IMR-90 (cell line): ENCODE data around the gene CMSS1. TPM values are rescaled to one million over a fixed set of nuclear protein-coding genes. Genes with fewer than 3 reads are reported as not detected.

Experiments
- ATAC-seq: fragments of 200-7000 bp; cut with Tn5 transposase; 2 replicates; pipeline ENCODE4 v1.9.1; 2020; ENCODE audit warnings: low read depth, mild to moderate bottlenecking, moderate library complexity
- BruUV-seq: library from RNA; stranded (reverse); fragments of 400-500 nt; replicated peaks from 2 replicates; lab custom pipeline; 2021; lab: Mats Ljungman, UMichigan
- CTCF ChIA-PET: fragments of 300-600 bp; formaldehyde crosslinking; extraction: SDS; loops from one replicate; lab custom pipeline; 2021; ENCODE audit warnings: antibody characterized with exemption; lab: Yijun Ruan, JAX
- POLR2A ChIA-PET: fragments of 300-600 bp; sonication (Branson Sonifier 250); formaldehyde crosslinking; loops from one replicate; lab custom pipeline; 2022; ENCODE audit warnings: antibody characterized with exemption; ENCODE audit not compliant: unreplicated experiment; lab: Charles Lee
- DNase-seq: peaks from one replicate; pipeline ENCODE4 v3.0.0; 2013
- H2AFZ ChIP-seq: replicated peaks from 2 replicates; pipeline ENCODE3; 2013; ENCODE audit warnings: low read length, mild to moderate bottlenecking; ENCODE audit not compliant: poor library complexity
- H2AK5ac ChIP-seq: 2 replicates; pipeline ENCODE4 v1.6.1; 2013; ENCODE audit warnings: low read depth, low read length, inconsistent platforms
- H2AK9ac ChIP-seq: replicated peaks from 2 replicates; pipeline ENCODE3; 2013; ENCODE audit warnings: mild to moderate bottlenecking, low read depth, low read length, moderate library complexity; ENCODE audit not compliant: poor library complexity
- H2BK120ac ChIP-seq: 2 replicates; pipeline ENCODE4 v1.6.1; 2013; ENCODE audit warnings: low read depth, low read length, inconsistent platforms
- H2BK15ac ChIP-seq: 3 replicates; pipeline ENCODE4 v1.6.1; 2013; ENCODE audit warnings: low read depth, low read length, inconsistent platforms
- H2BK20ac ChIP-seq: 2 replicates; pipeline ENCODE4 v1.6.1; 2013; ENCODE audit warnings: low read depth, mild to moderate bottlenecking, inconsistent platforms, low read length, moderate library complexity
- H2BK5ac ChIP-seq: 2 replicates; pipeline ENCODE4 v1.6.1; 2013; ENCODE audit warnings: mild to moderate bottlenecking, low read depth, low read length, inconsistent platforms; ENCODE audit not compliant: poor library complexity, severe bottlenecking
- H3K14ac ChIP-seq: replicated peaks from 2 replicates; pipeline ENCODE4 v1.6.1; 2013; ENCODE audit warnings: low read depth, low read length, inconsistent platforms
- H3K18ac ChIP-seq: 2 replicates; pipeline ENCODE4 v1.6.1; 2013; ENCODE audit warnings: low read depth, low read length, control low read depth
- H3K23ac ChIP-seq: 2 replicates; pipeline ENCODE4 v1.6.1; 2013; ENCODE audit warnings: low read depth, low read length, inconsistent platforms
- H3K27ac ChIP-seq: 2 replicates; pipeline ENCODE4 v1.5.1; 2013; ENCODE audit warnings: mild to moderate bottlenecking, control low read depth, low read length; ENCODE audit not compliant: insufficient read depth
- H3K27me3 ChIP-seq: 2 replicates; pipeline ENCODE4 v1.6.1; 2013; ENCODE audit warnings: low read length; ENCODE audit not compliant: control insufficient read depth, insufficient read depth
- H3K36me3 ChIP-seq: 2 replicates; pipeline ENCODE4 v1.6.1; 2013; ENCODE audit warnings: low read length, mixed read lengths; ENCODE audit not compliant: control insufficient read depth, insufficient read depth
- H3K4ac ChIP-seq: 2 replicates; pipeline ENCODE4 v1.6.1; 2013; ENCODE audit warnings: low read depth, low read length, inconsistent platforms
- H3K4me1 ChIP-seq: 2 replicates; pipeline ENCODE4 v1.6.1; 2013; ENCODE audit warnings: low read length, mixed read lengths; ENCODE audit not compliant: control insufficient read depth, insufficient read depth
- H3K4me2 ChIP-seq: 2 replicates; pipeline ENCODE4 v1.6.1; 2013; ENCODE audit warnings: low read depth, mild to moderate bottlenecking, control low read depth, low read length, moderate library complexity
- H3K4me3 ChIP-seq: 2 replicates; pipeline ENCODE4 v1.5.1; 2013; ENCODE audit warnings: low read depth, mild to moderate bottlenecking, control low read depth, low read length, moderate library complexity; ENCODE audit not compliant: insufficient read depth
- H3K56ac ChIP-seq: 2 replicates; pipeline ENCODE4 v1.6.1; 2013; ENCODE audit warnings: low read length, inconsistent platforms; ENCODE audit not compliant: insufficient read depth; ENCODE audit errors: extremely low read depth
- H3K79me1 ChIP-seq, 2 experiments: 2 replicates each; pipeline ENCODE4 v1.6.1; 2013; ENCODE audit warnings: low read length in 2 of 2, inconsistent platforms in 1 of 2, low read depth in 1 of 2
- H3K9ac ChIP-seq: 2 replicates; pipeline ENCODE4 v1.6.1; 2013; ENCODE audit warnings: low read depth, low read length, control low read depth
- H3K9me1 ChIP-seq: 2 replicates; pipeline ENCODE4 v1.6.1; 2013; ENCODE audit warnings: low read length, inconsistent platforms; ENCODE audit not compliant: insufficient read depth
- H3K9me3 ChIP-seq: 2 replicates; pipeline ENCODE4 v1.6.1; 2013; ENCODE audit warnings: low read length; ENCODE audit not compliant: control insufficient read depth, insufficient read depth
- H4K20me1 ChIP-seq: 2 replicates; pipeline ENCODE4 v1.6.1; 2013; ENCODE audit warnings: low read length, inconsistent platforms; ENCODE audit not compliant: insufficient read depth
- H4K5ac ChIP-seq: 2 replicates; pipeline ENCODE4 v1.6.1; 2013; ENCODE audit warnings: mild to moderate bottlenecking, low read depth, low read length, control low read depth
- H4K8ac ChIP-seq, 2 experiments: 2 replicates each; pipeline ENCODE4 v1.6.1; 2013; ENCODE audit warnings: low read depth in 2 of 2, low read length in 2 of 2, control low read depth in 1 of 2, inconsistent platforms in 1 of 2
- H4K91ac ChIP-seq: 2 replicates; pipeline ENCODE4 v1.6.1; 2013; ENCODE audit warnings: low read depth, low read length, inconsistent platforms; ENCODE audit not compliant: insufficient read depth
- BHLHE40 ChIP-seq: fragments of 150-350 bp; IDR thresholded peaks from 2 replicates; pipeline ENCODE4 v1.6.1; 2016; ENCODE audit warnings: mild to moderate bottlenecking, low read depth, low read length
- CEBPB ChIP-seq: IDR thresholded peaks from 2 replicates; pipeline ENCODE4 v1.6.1; 2012; ENCODE audit warnings: low read depth, low read length, improper control_type of control experiment
- CHD1 ChIP-seq: IDR thresholded peaks from 2 replicates; pipeline ENCODE4 v1.6.1; 2012; ENCODE audit warnings: low read depth, low read length, improper control_type of control experiment
- ELK1 ChIP-seq: fragments of 150-350 bp; IDR thresholded peaks from 2 replicates; pipeline ENCODE4 v1.6.1; 2016; ENCODE audit warnings: low read depth, mild to moderate bottlenecking, low read length, moderate library complexity, borderline replicate concordance
- MAFK ChIP-seq: IDR thresholded peaks from 2 replicates; pipeline ENCODE4 v1.6.1; 2012; ENCODE audit warnings: low read depth, low read length, improper control_type of control experiment
- MAZ ChIP-seq: IDR thresholded peaks from 2 replicates; pipeline ENCODE4 v1.6.1; 2012; ENCODE audit warnings: low read depth, mild to moderate bottlenecking, low read length, improper control_type of control experiment, moderate library complexity, borderline replicate concordance
- MXI1 ChIP-seq: IDR thresholded peaks from 2 replicates; pipeline ENCODE4 v1.6.1; 2012; ENCODE audit warnings: low read depth, mild to moderate bottlenecking, low read length, moderate library complexity, borderline replicate concordance
- NFE2L2 ChIP-seq: fragments of 150-350 bp; IDR thresholded peaks from 2 replicates; pipeline ENCODE4 v1.6.1; 2016; ENCODE audit warnings: low read depth, mild to moderate bottlenecking, low read length
- POLR2A ChIP-seq: IDR thresholded peaks from 2 replicates; pipeline ENCODE4 v1.6.1; 2012; ENCODE audit warnings: mild to moderate bottlenecking, low read depth, low read length
- RCOR1 ChIP-seq: IDR thresholded peaks from 2 replicates; pipeline ENCODE4 v1.6.1; 2012; ENCODE audit warnings: mild to moderate bottlenecking, low read length, improper control_type of control experiment; ENCODE audit not compliant: insufficient replicate concordance
- RFX5 ChIP-seq: IDR thresholded peaks from 2 replicates; pipeline ENCODE4 v1.8.0; 2012; ENCODE audit warnings: low read depth, mild to moderate bottlenecking, low read length, moderate library complexity
- USF2 ChIP-seq: fragments of 150-350 bp; IDR thresholded peaks from 2 replicates; pipeline ENCODE4 v1.6.1; 2017; ENCODE audit warnings: mild to moderate bottlenecking, antibody characterized with exemption, low read length, low read depth
- WGBS, 2 experiments: methylation state at CpG; one replicate each; pipeline versions ENCODE4 v1.1.5 to v1.1.7; 2013; ENCODE audit warnings: missing lambda C conversion rate in 2 of 2; ENCODE audit not compliant: insufficient read length in 1 of 2; ENCODE audit errors: extremely low coverage in 2 of 2; 5-methylcytosine and 5-hydroxymethylcytosine counted together
- dilution Hi-C: fragments of 300-500 bp; cut with HindIII; formaldehyde crosslinking; loops from one replicate; pipeline ENCODE4 v1.14.3; 2018; ENCODE audit warnings: low sequenced_read_pairs; ENCODE audit not compliant: unreplicated experiment
- in situ Hi-C: fragments of 300-500 bp; cut with MboI; formaldehyde crosslinking; loops from 3 replicates; pipeline ENCODE4 v1.14.3; 2019; ENCODE audit warnings: low sequenced_read_pairs, inconsistent platforms, mixed read lengths
- intact Hi-C: fragments of 100-400 bp; cut with micrococcal nuclease; formaldehyde crosslinking; loops from 2 replicates; pipeline ENCODE4 v1.10.0; 2022
- polyA plus RNA-seq, 3 experiments: library from polyadenylated mRNA; depleted of rRNA; stranded (reverse); fragments of >200 nt; gene quantifications; 2 replicates each; pipeline ENCODE4 v1.2.3, GENCODE V29; 2012; ENCODE audit warnings: low replicate concordance in 1 of 3
- total RNA-seq: library from RNA; depleted of rRNA; stranded (reverse); fragments of >200 nt; gene quantifications from 2 replicates; pipeline ENCODE4 v1.2.3, GENCODE V29; 2012

Gene CMSS1
- total and polyA plus RNA-seq, 2 of the 4 experiments (the other 2 are of a cell fraction): 12.5 to 13.6 TPM

- no peaks in the 10 kb centered on the region for H4K20me1 ChIP-seq
- no peak overlapping the region for H3K56ac ChIP-seq
- H3K9me1 ChIP-seq: no peaks in the 10 kb centered on the region; the same call in 1 of the 2 replicates
- H3K4me3 ChIP-seq: no peak overlapping the region
- no peak overlapping the region for H3K14ac ChIP-seq
- H3K27me3 ChIP-seq: no peaks in the 10 kb centered on the region
- H2AFZ ChIP-seq: no peak overlapping the region
- H3K9ac ChIP-seq: no peak overlapping the region
- H3K9me3 ChIP-seq: no peaks in the 10 kb centered on the region
- peaks cover 9% of the 10 kb centered on the region for H3K4me1 ChIP-seq
- H3K27ac ChIP-seq: no peak overlapping the region
- dilution Hi-C loops (no loop called here), in situ Hi-C loops (no loop called here), intact Hi-C loops (loop anchor here (5.0 kb wide), 1 partner anchor 47 kb away; no protein-coding TSS in a partner anchor)
- TF ChIP-seq MAFK (no peak), POLR2A (no peak), ELK1 (no peak), BHLHE40 (no peak), NFE2L2 (no peak), USF2 (no peak), MXI1 (no peak), CHD1 (no peak), MAZ (no peak), CEBPB (no peak), RFX5 (no peak), RCOR1 (no peak)
- H4K91ac ChIP-seq: no peak overlapping the region
- H4K5ac ChIP-seq: no peak overlapping the region
- no peak overlapping the region for H2BK15ac ChIP-seq
- no peaks in the 10 kb centered on the region for H3K36me3 ChIP-seq
- H2BK120ac ChIP-seq: no peak overlapping the region
- H2AK9ac ChIP-seq: no peak overlapping the region
- no peak overlapping the region for H2BK20ac ChIP-seq
- POLR2A ChIA-PET: no interaction called here
- H2BK5ac ChIP-seq: no peak overlapping the region
- no peak overlapping the region for H3K4me2 ChIP-seq
- no peaks in the 10 kb centered on the region; a peak in 2 of 4 replicates for H3K79me1 ChIP-seq
- no TSS peak for BruUV-seq
- CTCF ChIA-PET: interaction anchor here (1.0 kb wide), 1 partner anchor 13 kb away, joined by 3 read pairs; no protein-coding TSS in a partner anchor
- no peak overlapping the region for H3K4ac ChIP-seq
- H4K8ac ChIP-seq: no peak overlapping the region
- DNase-seq (peak; percentile 8), ATAC-seq (no peak)
- H2AK5ac ChIP-seq: no peak overlapping the region
- no CpG with 5 or more reads among the region's 1 CpG for WGBS, 2 experiments
- H3K18ac ChIP-seq: no peak overlapping the region
- H3K23ac ChIP-seq: no peak overlapping the region
These were observed 202.1 kb downstream of the CMSS1 start for GRCh38 chr3:100019719-100020118.
